ENCODE data around the gene ELOVL2. TPM values are rescaled to one million over a fixed set of nuclear protein-coding genes. Genes with fewer than 3 reads are reported as not detected.

The ELOVL2 gene
- total RNA-seq, 1 donor from 2014 or later: 1.4 TPM

- no peak for TF ChIP-seq CTCF (IDR thresholded peaks at IDR 0.05; ENCODE audit: borderline replicate concordance)
- DNase-seq: no peak
- Histone ChIP-seq H3K4me1 (peaks cover 50% of the 10 kb centered on the region), H3K27ac (replicated peaks) (peak overlapping the region; percentile 62), H3K9me3 (replicated peaks) (no peaks in the 10 kb centered on the region), H3K4me3 (no peak overlapping the region), H3K27me3 (ENCODE audit: low read depth) (peaks cover 29% of the 10 kb centered on the region), H3K36me3 (no peaks in the 10 kb centered on the region)
- intact Hi-C loops (cut with micrococcal nuclease): no loop called here
These were observed 21.1 kb downstream of the ELOVL2 start for GRCh38 chr6:11023032-11023431.

GRCh38 chr6:11021714-11022113, 22.4 kb downstream of the ELOVL2 start:
- peaks cover 50% of the 10 kb centered on the region for H3K4me1 ChIP-seq
- DNase-seq: no peak
- H3K27ac ChIP-seq (replicated peaks): peak overlapping the region; percentile 62
- no peak for TF ChIP-seq CTCF (IDR thresholded peaks at IDR 0.05; ENCODE audit: borderline replicate concordance)
- H3K36me3 ChIP-seq: no peaks in the 10 kb centered on the region
- intact Hi-C loops (cut with micrococcal nuclease): no loop called here
- H3K4me3 ChIP-seq: no peak overlapping the region
- peaks cover 17% of the 10 kb centered on the region for H3K27me3 ChIP-seq (ENCODE audit: low read depth)
- H3K9me3 ChIP-seq (replicated peaks): no peaks in the 10 kb centered on the region

- H3K4me1 ChIP-seq: peaks cover 43% of the 10 kb centered on the region
- peaks cover 10% of the 10 kb centered on the region for H3K27me3 ChIP-seq (ENCODE audit: low read depth)
- H3K36me3 ChIP-seq: no peaks in the 10 kb centered on the region
- TF ChIP-seq CTCF (IDR thresholded peaks at IDR 0.05; ENCODE audit: borderline replicate concordance): no peak
- no peak overlapping the region for H3K4me3 ChIP-seq
- no peak for DNase-seq
- H3K27ac ChIP-seq (replicated peaks): peak overlapping the region; percentile 62
- H3K9me3 ChIP-seq (replicated peaks): no peaks in the 10 kb centered on the region
- intact Hi-C loops (cut with micrococcal nuclease): no loop called here
These were observed 23.1 kb downstream of the ELOVL2 start for GRCh38 chr6:11021003-11021402.

GRCh38 chr6:11018225-11018624, 25.9 kb downstream of the ELOVL2 start:
- no peak overlapping the region for H3K27ac ChIP-seq (replicated peaks)
- no peak overlapping the region for H3K4me3 ChIP-seq
- intact Hi-C loops (cut with micrococcal nuclease): no loop called here
- peaks cover 32% of the 10 kb centered on the region for H3K4me1 ChIP-seq
- no peaks in the 10 kb centered on the region for H3K36me3 ChIP-seq
- H3K27me3 ChIP-seq (ENCODE audit: low read depth): peaks cover 19% of the 10 kb centered on the region
- H3K9me3 ChIP-seq (replicated peaks): no peaks in the 10 kb centered on the region
- no peak for DNase-seq
- no peak for TF ChIP-seq CTCF (IDR thresholded peaks at IDR 0.05; ENCODE audit: borderline replicate concordance)

GRCh38 chr6:11017090-11017489, 27.0 kb downstream of the ELOVL2 start:
- H3K4me1 ChIP-seq: peaks cover 27% of the 10 kb centered on the region
- no peaks in the 10 kb centered on the region for H3K9me3 ChIP-seq (replicated peaks)
- H3K36me3 ChIP-seq: no peaks in the 10 kb centered on the region
- H3K27me3 ChIP-seq (ENCODE audit: low read depth): peaks cover 28% of the 10 kb centered on the region
- no peak overlapping the region for H3K27ac ChIP-seq (replicated peaks)
- intact Hi-C loops (cut with micrococcal nuclease): no loop called here
- DNase-seq: no peak
- TF ChIP-seq CTCF (IDR thresholded peaks at IDR 0.05; ENCODE audit: borderline replicate concordance): no peak
- no peak overlapping the region for H3K4me3 ChIP-seq

- H3K9me3 ChIP-seq (replicated peaks): no peaks in the 10 kb centered on the region
- no peak for DNase-seq
- H3K4me1 ChIP-seq: peaks cover 27% of the 10 kb centered on the region
- no peaks in the 10 kb centered on the region for H3K36me3 ChIP-seq
- H3K27ac ChIP-seq (replicated peaks): no peak overlapping the region
- no peak for TF ChIP-seq CTCF (IDR thresholded peaks at IDR 0.05; ENCODE audit: borderline replicate concordance)
- peaks cover 34% of the 10 kb centered on the region for H3K27me3 ChIP-seq (ENCODE audit: low read depth)
- no peak overlapping the region for H3K4me3 ChIP-seq
- intact Hi-C loops (cut with micrococcal nuclease): no loop called here
These were observed 27.7 kb downstream of the ELOVL2 start for GRCh38 chr6:11016452-11016851.

Data from left ventricle myocardium inferior (tissue), 1 donor.